Measurements from ENCODE around the gene PTCH1.

PTCH1 gene

DNA sequence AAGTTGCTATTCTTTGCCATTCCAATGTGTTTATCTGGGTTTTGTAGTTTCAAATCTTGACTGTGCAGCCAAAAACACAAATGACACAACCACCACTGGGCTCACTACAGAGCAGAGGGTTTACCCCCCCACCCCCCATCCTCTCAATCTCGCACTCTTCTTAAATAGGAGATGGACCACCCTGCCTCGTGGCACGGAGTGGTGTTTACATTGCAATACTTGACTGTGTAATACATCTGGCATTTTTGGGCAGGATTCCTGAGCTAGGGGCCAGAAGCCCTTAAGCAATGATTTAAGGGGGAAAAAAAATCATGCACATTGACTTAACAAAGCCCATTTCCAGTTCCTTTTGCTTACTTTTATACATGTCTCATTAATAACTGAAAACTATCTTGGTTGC is 19.0 kb downstream of the PTCH1 start:
- no peak for DNase-seq

DNA sequence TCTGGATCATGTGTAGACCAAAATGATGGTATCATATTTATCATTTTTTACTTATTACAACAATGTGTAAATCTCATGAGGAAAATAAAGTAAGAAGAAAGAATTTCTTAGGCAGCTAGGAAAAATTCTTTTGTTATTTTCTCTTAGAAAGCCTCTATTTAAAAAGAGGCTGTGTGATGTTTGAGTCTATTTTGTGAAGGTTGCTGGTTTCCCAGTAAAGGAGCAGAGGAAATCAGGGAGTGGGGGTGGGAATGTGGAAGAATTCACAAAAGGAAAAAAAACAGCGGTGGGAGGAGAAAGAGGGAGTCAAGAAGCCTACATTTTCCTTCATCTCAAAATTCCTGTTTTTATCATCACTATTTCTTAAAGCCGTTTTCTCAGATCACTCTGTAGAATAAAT is 20.1 kb downstream of the PTCH1 start:
- DNase-seq: no peak

DNA sequence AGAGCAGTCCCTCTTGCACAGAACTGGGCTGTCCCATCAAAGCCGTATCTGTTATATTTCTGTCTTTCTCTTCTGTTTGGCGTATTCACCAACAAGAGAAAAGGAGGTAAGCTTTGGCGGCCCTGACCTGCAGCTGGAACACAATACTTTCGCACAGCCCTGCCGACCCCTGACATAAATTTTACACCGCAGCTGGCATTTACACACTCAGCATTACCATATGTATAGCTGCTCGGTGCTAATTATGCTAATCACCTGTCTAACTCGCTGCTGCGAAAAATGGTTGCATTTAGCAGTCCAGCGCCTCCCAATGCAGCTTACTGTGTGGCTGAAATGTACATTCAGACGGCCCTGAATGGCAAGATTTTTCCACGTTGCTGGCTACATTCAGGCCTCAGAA is 20.8 kb downstream of the PTCH1 start:
- no peak for DNase-seq

- no peak for DNase-seq
Measured at GRCh38 chr9:95495529-95495928, 21.2 kb downstream of the PTCH1 start.

DNA sequence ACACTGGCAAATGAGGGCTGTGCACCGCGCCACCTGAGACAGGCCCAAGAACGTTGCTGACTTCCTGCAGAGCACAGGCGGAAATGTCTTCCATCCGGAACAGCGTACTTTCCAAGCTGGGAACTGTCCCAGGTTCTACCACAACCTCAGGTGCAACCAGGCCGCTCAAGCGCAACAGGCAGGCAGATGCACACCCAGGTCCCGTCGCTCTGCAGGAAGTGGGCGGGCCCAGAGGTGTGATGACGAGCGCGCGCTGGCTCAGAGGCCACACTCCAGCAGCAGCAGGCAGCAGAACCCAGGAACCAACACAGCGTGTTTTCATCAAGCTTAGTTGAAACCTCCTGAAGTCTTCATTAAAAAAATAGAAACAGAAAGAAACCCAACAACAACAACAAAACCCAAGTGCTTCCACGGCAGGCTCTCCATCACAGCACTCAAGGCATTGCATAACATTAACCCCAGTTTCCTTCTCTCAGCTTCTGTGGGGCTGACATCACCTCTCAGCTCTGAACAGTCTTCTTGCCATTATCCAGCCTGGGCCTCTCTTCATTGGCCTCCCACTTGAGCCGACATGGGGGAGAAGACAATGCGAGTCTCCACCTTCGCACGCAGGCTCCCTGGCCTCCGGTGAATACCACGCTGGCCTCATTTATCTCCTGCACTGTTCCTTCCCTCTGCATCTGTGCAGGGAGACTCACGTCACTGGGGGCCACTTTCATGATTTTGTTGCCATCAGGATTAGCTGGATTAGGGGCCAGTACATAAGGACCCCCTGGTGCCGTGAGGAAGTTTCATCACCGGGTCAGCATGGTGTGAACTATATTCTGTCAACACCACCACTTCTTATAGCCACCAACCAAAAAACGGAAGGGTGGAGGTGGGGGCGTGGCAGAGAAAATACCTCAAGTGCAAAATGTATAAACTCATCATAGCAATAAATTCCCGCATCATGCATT is 22.1 kb downstream of the PTCH1 start:
- DNase-seq: peak; percentile 83

- no peak for DNase-seq
Measured at GRCh38 chr9:95494022-95494415, 22.8 kb downstream of the PTCH1 start.

GRCh38 chr9:95493402-95493801 is 23.4 kb downstream of the PTCH1 start:
- no peak for DNase-seq

DNA sequence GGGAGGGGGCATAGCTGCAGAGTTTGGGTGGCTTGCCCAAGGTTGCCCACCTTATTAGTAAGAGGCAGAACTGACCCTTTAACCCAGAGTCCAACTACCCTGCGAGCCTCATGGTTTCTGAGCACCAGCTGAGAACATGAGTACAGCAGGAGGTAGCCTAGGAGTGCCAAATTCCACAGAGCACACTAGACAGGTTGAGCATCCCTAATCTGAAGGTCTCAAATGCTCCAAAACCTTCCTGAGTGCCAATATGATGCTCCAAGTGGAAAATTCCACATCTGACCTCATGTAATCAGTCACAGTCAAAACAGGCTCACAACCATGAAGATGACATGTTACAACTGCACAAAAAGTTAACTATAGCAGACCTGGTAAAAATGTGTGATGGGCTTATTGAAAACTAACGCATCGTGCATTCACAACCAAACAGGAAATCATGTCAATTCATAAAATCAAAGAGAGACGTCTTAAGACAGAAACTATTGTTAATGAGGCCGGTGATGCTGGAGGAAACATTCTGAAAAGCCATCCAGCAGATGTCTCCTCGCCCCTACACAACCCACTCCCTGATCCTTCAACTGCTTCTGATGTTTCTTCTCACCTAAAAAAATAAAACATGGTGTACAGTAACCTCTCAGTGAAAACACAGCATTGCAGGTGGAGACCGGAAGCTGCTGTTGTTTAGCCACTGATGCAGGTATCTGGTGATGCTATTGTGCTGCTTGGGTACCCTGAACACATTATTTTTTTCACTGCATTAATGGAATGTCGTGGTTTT is 25.0 kb downstream of the PTCH1 start:
- no peak for DNase-seq

DNA sequence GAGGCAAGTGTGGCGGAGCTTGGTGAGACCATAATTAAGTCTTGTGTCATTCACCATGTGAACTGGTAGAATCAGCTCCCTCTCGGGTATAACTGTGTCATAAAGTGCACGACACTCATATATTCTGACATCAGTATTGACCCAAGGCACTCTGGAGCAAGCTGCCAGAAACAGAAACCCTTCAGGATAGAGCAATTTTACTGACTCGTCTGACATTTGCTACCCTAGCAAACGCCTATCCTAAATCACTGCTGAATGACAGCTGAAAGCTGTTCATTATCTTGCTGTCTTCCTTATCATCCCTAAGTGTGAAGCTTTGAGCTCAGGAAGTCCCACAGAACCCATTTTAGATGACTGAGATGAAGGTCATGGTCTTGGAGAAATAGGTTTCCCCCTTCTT is 27.8 kb downstream of the PTCH1 start:
- no peak for DNase-seq

GRCh38 chr9:95486318-95486717 is 30.5 kb downstream of the PTCH1 start:
- DNase-seq: no peak

DNA sequence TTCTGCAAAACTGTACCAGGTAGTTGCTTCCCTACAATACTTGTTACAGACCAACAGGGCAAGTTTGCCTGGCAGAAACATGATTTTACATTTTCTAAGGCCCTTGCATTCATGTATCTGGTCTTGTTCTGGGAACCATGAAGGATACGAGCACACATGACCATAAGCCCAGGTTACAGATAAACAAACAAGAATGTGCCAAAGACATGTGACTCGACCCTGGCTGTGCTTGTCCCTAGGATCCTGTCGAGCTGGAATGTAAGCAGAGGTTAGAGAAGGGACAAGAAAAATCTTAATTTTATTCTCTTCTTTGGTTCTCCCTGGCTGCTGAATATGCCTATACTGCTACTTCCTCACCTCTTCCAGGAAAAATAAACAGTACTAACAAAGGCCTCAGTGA is 32.5 kb downstream of the PTCH1 start:
- DNase-seq: no peak

DNA sequence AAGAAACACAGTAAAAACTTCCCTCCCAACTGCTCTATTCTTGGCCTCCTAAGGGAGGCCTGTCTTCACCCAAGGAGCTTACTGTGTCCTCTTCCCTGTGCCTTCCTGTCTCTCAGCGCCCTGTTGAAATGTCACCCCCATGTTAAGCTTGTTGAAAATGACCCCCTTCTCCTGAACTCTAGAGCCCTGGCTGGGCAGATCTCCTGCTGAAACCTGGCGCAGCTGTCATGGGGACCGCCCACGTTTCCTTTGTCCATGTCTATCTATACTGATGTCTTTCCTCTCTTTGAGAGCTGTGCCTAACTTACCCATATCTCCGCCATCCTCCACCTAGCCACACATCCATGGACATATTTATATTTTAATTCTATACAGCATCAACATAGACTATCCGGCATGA is 33.3 kb downstream of the PTCH1 start:
- no peak for DNase-seq

- no peak for DNase-seq
Measured at GRCh38 chr9:95482621-95483020, 34.1 kb downstream of the PTCH1 start.

- no peak for DNase-seq
Measured at GRCh38 chr9:95481000-95481399, 35.8 kb downstream of the PTCH1 start.

DNA sequence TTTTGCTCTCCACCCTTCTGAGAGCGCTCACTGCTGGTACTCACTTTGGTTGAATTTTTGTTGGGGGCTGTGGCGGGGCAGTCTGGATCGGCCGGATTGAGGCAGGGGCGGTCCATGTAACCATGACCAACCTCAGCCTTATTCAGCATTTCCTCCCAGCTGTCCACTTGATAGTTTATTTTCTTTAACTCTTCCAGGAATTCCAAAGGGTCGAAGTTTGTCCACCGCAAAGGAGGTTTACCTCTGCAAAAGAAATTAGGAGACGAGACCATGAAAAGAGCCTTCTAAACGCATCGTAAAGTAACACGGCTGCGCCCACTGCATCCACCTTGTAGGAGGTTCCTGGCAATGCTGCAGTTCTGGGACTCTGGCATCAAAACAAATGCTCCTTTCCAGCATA is 36.4 kb downstream of the PTCH1 start:
- no peak for DNase-seq

DNA sequence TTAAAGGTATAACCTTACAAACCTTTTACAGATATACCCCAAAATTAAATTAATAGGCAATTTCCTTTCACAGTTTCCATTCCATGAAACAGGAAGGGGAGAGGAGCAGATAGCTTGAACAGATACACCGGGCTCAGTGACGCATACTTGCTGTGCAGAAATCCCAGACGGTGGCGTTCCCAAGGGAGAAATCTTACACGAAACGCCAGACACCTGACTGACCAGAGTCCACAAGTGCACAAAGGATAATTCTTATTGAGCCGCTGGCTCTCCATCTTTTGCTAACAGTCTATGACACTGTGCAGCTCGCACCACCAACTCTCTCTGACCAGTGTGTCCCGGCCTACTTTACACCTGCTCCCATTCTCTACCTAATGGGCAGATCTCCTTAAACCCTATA is 37.4 kb downstream of the PTCH1 start:
- no peak for DNase-seq

- no peak for DNase-seq
Measured at GRCh38 chr9:95478335-95478734, 38.4 kb downstream of the PTCH1 start.

- no peak for DNase-seq
Measured at GRCh38 chr9:95477885-95478284, 38.9 kb downstream of the PTCH1 start.

GRCh38 chr9:95477441-95477840 is 39.3 kb downstream of the PTCH1 start:
- DNase-seq: no peak

DNA sequence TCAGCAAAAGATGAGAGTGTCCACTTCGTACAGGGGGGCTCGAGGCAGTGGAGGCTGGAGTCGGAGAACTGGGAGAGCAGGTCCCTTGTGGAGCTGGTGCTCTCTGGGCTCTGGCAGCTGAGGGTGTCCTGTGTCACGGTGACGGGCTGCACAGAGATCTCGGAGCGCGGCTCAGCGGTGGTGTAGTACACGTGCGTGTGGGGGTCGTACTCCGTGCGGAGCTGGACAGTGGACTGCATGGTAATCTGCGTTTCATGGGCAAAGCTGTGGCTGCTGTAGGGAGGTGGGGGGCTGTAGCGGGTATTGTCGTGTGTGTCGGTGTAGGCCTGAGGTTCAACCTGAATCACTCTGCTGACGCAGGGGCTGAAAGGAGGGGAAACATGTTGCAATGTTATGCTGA is 48.0 kb downstream of the PTCH1 start:
- DNase-seq: no peak

- no peak for DNase-seq
Measured at GRCh38 chr9:95465115-95465514, 51.7 kb downstream of the PTCH1 start.

DNA sequence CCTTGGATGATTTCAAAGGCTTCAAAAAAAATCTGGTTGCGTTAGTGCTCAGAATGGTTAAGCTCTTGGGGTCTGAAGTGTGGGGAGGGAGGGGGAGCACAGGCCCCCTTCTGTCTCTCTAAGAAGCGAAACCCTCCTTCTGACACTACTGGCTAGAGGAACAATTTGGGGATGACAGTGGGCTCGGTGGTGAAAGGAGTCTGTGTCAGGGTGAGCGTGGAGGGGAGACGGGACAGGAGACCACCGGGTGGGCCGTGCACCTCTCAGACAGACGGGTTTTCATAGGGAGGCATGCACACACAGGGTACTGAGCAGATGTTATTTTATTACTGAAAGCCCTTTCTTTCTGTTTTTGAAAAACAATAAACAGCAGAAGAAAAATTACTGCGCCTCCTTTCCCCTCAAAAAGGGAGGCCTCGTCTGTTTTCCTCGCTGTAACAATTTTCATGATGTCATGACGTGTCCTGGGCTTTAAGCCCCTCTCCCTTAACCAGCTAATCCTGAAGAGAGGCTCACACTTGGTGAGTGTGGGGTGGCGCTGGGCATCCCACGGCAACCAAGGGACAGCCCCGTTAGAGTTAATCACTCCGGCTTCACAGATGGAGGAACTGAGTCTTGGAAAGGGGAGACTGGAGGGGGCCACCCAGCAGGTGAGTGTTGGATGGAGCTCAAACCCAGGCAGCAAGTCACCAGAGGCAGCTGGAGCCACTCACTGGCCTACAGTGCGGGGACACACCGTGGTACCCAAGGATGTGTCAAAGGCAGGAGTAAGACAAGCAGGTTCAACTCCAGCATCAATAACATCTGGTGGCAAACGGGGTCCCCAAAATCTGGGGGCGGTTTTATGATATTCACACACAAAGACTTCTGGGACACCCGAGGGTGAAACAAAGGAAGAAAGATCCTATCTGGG is 53.4 kb downstream of the PTCH1 start:
- DNase-seq: no peak

Measured in activated CD4-positive, alpha-beta T cell treated with anti-CD3 and anti-CD28 coated beads, Interleukin-10, Interleukin-2, amounts not matched to agents 100 ng/mL and 50 ng/mL, durations not matched to agents 16 hours and 8 hours (primary cell).